Measurements from ENCODE around the gene MAGI1.

The MAGI1 gene

GRCh38 chr3:65836047-65836446, 202.7 kb downstream of the MAGI1 start:
- DNase-seq (ENCODE audit: low read depth in 2 of 2), result no peak

GRCh38 chr3:65833761-65834505, 204.8 kb downstream of the MAGI1 start:
- no peak for DNase-seq (ENCODE audit: low read depth in 2 of 2)

GRCh38 chr3:65831733-65832425, 206.8 kb downstream of the MAGI1 start:
- DNase-seq (ENCODE audit: low read depth in 2 of 2), result no peak

- no peak for DNase-seq (ENCODE audit: low read depth in 2 of 2)
Observed at GRCh38 chr3:65830948-65831732, 207.6 kb downstream of the MAGI1 start.

GRCh38 chr3:65829228-65829627, 209.5 kb downstream of the MAGI1 start:
- DNase-seq (ENCODE audit: low read depth in 2 of 2), result no peak

- no peak for DNase-seq (ENCODE audit: low read depth in 2 of 2)
Observed at GRCh38 chr3:65828706-65829105, 210.0 kb downstream of the MAGI1 start.

GRCh38 chr3:65827076-65827475, 211.6 kb downstream of the MAGI1 start:
- no peak for DNase-seq (ENCODE audit: low read depth in 2 of 2)

GRCh38 chr3:65824166-65824565, 214.6 kb downstream of the MAGI1 start:
- no peak for DNase-seq (ENCODE audit: low read depth in 2 of 2)

- DNase-seq (ENCODE audit: low read depth in 2 of 2), result no peak
Observed at GRCh38 chr3:65820600-65820999, 218.1 kb downstream of the MAGI1 start.

- no peak for DNase-seq (ENCODE audit: low read depth in 2 of 2)
Observed at GRCh38 chr3:65819896-65820295, 218.8 kb downstream of the MAGI1 start.

- DNase-seq (ENCODE audit: low read depth in 2 of 2), result no peak
Observed at GRCh38 chr3:65817553-65818126, 221.1 kb downstream of the MAGI1 start.

GRCh38 chr3:65816208-65816607, 222.5 kb downstream of the MAGI1 start:
- DNase-seq (ENCODE audit: low read depth in 2 of 2), result no peak

- no peak for DNase-seq (ENCODE audit: low read depth in 2 of 2)
Observed at GRCh38 chr3:65814845-65815578, 223.7 kb downstream of the MAGI1 start.

GRCh38 chr3:65811892-65812291, 226.8 kb downstream of the MAGI1 start:
- no peak for DNase-seq (ENCODE audit: low read depth in 2 of 2)

- no peak for DNase-seq (ENCODE audit: low read depth in 2 of 2)
Observed at GRCh38 chr3:65811086-65811761, 227.5 kb downstream of the MAGI1 start.

GRCh38 chr3:65810302-65810701, 228.4 kb downstream of the MAGI1 start:
- DNase-seq (ENCODE audit: low read depth in 2 of 2), result no peak

GRCh38 chr3:65809641-65810150, 229.0 kb downstream of the MAGI1 start:
- DNase-seq (ENCODE audit: low read depth in 2 of 2), result no peak

GRCh38 chr3:65808824-65809223, 229.9 kb downstream of the MAGI1 start:
- DNase-seq (ENCODE audit: low read depth in 2 of 2), result no peak

GRCh38 chr3:65808407-65808806, 230.3 kb downstream of the MAGI1 start:
- no peak for DNase-seq (ENCODE audit: low read depth in 2 of 2)

- no peak for DNase-seq (ENCODE audit: low read depth in 2 of 2)
Observed at GRCh38 chr3:65807225-65807624, 231.5 kb downstream of the MAGI1 start.

GRCh38 chr3:65806600-65806999, 232.1 kb downstream of the MAGI1 start:
- no peak for DNase-seq (ENCODE audit: low read depth in 2 of 2)

Data from stimulated activated CD8-positive, alpha-beta memory T cell treated with anti-CD3 and anti-CD28 coated beads, Interleukin-15, amount 100 ng/mL, for 48 hours (primary cell).